ENCODE results near the gene PLD6.

DNA sequence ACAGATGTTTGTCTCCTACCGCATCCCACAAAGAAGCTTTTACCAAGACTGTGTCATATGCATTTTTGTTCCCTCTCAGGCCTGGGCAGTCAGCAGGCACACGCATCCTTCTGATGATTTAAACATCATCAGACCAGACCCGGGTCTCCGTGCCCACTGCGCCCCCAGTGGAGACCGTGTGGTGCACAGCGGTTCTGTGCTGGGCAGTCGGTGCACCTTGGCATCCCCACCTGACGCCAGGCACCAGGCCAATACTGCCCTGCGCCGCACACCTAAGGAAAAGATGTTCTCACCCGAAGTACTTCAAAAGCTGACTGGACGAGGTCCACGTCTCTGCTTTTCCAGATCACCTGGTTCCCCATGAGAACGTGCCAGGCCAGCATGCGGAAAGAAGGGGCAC, 10.6 kb upstream of the PLD6 start:
- no peak for TF ChIP-seq POLR2AphosphoS5 (IDR thresholded peaks at IDR 0.05; ENCODE audit: low read depth, low read length)
- no peak for TF ChIP-seq TAF1 (IDR thresholded peaks at IDR 0.05; ENCODE audit: borderline replicate concordance, insufficient read depth, low read length)
- TF ChIP-seq, protein P1, sequence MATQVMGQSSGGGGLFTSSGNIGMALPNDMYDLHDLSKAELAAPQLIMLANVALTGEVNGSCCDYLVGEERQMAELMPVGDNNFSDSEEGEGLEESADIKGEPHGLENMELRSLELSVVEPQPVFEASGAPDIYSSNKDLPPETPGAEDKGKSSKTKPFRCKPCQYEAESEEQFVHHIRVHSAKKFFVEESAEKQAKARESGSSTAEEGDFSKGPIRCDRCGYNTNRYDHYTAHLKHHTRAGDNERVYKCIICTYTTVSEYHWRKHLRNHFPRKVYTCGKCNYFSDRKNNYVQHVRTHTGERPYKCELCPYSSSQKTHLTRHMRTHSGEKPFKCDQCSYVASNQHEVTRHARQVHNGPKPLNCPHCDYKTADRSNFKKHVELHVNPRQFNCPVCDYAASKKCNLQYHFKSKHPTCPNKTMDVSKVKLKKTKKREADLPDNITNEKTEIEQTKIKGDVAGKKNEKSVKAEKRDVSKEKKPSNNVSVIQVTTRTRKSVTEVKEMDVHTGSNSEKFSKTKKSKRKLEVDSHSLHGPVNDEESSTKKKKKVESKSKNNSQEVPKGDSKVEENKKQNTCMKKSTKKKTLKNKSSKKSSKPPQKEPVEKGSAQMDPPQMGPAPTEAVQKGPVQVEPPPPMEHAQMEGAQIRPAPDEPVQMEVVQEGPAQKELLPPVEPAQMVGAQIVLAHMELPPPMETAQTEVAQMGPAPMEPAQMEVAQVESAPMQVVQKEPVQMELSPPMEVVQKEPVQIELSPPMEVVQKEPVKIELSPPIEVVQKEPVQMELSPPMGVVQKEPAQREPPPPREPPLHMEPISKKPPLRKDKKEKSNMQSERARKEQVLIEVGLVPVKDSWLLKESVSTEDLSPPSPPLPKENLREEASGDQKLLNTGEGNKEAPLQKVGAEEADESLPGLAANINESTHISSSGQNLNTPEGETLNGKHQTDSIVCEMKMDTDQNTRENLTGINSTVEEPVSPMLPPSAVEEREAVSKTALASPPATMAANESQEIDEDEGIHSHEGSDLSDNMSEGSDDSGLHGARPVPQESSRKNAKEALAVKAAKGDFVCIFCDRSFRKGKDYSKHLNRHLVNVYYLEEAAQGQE (IDR thresholded peaks at IDR 0.05; ENCODE audit: insufficient read depth in 1 of 2, low read depth in 2 of 2, low read length in 2 of 2) = no peak
- no peak for TF ChIP-seq FOXP2 (optimal IDR thresholded peaks at IDR 0.05; ENCODE audit: borderline replicate concordance, extremely low read depth, extremely low read length, insufficient read depth)
